Ishikawa (cell line): ENCODE measurements around the gene ZP3.

ENCODE experiments used
- CEBPB ChIP-seq: IDR thresholded peaks from 2 replicates; pipeline ENCODE4 v1.6.1; 2012
- CREB1 ChIP-seq: IDR thresholded peaks from 2 replicates; pipeline ENCODE4 v1.6.1; 2012; ENCODE audit warnings: low read depth
- EGR1 ChIP-seq: IDR thresholded peaks from 2 replicates; pipeline ENCODE4 v1.6.1; 2012
- EP300 ChIP-seq: IDR thresholded peaks from 2 replicates; pipeline ENCODE4 v1.6.1; 2012; ENCODE audit warnings: borderline replicate concordance
- FOXM1 ChIP-seq: IDR thresholded peaks from 2 replicates; pipeline ENCODE4 v1.6.1; 2012; ENCODE audit warnings: low read depth, borderline replicate concordance
- NFIC ChIP-seq: IDR thresholded peaks from 2 replicates; pipeline ENCODE4 v1.6.1; 2012
- RAD21 ChIP-seq: IDR thresholded peaks from 2 replicates; pipeline ENCODE4 v1.6.1; 2012; ENCODE audit warnings: low read depth
- TAF1 ChIP-seq: IDR thresholded peaks from 2 replicates; pipeline ENCODE4 v1.6.1; 2012; ENCODE audit warnings: low read depth, mild to moderate bottlenecking
- TCF12 ChIP-seq: IDR thresholded peaks from 2 replicates; pipeline ENCODE4 v1.6.1; 2012; ENCODE audit warnings: low read depth
- TEAD4 ChIP-seq: IDR thresholded peaks from 2 replicates; pipeline ENCODE4 v1.6.1; 2012
- YY1 ChIP-seq: IDR thresholded peaks from 2 replicates; pipeline ENCODE4 v1.6.1; 2012; ENCODE audit warnings: low read depth
- ZBTB7A ChIP-seq: IDR thresholded peaks from 2 replicates; pipeline ENCODE4 v1.6.1; 2012; ENCODE audit warnings: low read depth
- TF ChIP-seq, protein P1 (sequence below): IDR thresholded peaks from 2 replicates; pipeline ENCODE4 v1.6.1; 2012
- TF ChIP-seq, protein P2 (sequence below): IDR thresholded peaks from 2 replicates; pipeline ENCODE4 v1.6.1; 2012
- TF ChIP-seq, protein P3 (sequence below): IDR thresholded peaks from 2 replicates; pipeline ENCODE4 v1.6.1; 2012; ENCODE audit warnings: low read depth, mild to moderate bottlenecking

The ZP3 gene

DNA sequence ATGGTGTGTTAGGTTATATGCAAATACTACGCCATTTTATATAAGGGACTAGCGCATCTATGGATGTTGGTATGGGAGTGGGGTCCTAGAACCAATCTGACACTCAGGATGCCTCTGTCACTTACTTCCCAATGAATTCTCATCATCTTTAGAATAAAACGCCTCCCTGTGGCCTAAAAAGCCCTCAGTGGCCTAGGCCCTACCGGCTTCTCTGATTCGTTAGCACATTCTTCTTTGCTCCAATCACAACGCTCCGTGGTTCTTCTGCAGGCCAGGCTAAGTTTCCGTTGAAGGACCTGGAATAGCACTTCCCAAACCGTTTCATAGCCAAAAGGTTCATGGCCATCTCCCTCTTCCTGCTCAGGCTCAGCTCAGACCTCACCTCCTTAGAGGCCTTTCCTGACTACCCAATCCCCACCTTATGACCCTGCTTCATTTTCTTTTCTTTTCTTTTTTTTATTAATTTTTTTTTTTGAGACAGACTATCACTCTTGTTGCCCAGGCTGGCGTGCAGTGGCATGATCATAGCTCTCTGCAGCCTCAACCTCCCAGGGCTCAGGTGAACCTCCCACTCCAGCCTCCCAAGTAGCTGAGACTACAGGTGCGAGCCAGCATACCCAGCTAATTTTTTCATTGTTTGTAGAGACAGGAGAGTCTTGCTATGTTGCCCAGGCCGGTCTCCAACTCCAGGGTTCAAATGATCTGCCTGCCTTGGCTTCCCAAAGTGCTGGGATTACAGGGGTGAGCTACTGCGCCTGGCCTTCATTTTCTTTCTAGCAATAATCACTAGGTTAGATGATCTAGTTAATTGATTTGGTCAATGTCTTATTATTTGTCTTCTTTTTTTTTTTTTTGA lies 41.4 kb upstream of the ZP3 start:
- TF ChIP-seq EGR1, result no peak
- no peak for TF ChIP-seq FOXM1
- TF ChIP-seq EP300, result no peak
- no peak for TF ChIP-seq RAD21
- TF ChIP-seq, protein P1, sequence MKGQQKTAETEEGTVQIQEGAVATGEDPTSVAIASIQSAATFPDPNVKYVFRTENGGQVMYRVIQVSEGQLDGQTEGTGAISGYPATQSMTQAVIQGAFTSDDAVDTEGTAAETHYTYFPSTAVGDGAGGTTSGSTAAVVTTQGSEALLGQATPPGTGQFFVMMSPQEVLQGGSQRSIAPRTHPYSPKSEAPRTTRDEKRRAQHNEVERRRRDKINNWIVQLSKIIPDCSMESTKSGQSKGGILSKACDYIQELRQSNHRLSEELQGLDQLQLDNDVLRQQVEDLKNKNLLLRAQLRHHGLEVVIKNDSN, result no peak
- TF ChIP-seq, protein P2, sequence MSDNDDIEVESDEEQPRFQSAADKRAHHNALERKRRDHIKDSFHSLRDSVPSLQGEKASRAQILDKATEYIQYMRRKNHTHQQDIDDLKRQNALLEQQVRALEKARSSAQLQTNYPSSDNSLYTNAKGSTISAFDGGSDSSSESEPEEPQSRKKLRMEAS, result no peak
- TF ChIP-seq ZBTB7A, result no peak
- TF ChIP-seq TEAD4, result no peak
- no peak for TF ChIP-seq YY1
- no peak for TF ChIP-seq CEBPB
- TF ChIP-seq TAF1, result no peak
- TF ChIP-seq NFIC, result no peak

DNA sequence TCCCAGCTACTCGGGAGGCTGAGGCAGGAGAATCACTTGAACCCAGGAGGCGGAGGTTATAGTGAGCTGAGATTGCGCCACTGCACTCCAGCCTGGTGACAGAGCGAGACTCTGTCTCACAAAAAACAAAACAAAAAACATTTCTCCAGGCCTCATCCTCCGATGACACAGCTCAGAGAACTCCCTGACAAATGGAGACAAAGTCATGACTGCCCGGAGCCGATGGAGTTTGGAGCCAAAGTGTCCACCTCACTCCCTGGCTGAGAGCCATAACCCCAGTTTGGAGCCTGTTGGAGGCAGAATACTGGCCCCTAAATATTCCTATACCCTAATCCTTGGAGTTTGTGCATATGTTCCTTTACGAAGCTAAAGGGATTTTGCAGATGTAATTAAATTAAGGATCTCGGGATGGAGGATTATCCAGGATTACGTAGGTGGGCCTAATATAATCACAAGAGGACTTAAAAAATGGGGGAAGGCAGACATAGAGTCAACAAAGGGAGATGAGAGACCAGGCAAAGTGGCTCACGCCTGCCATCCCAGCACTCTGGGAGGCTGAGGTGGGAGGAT lies 38.0 kb upstream of the ZP3 start:
- TF ChIP-seq YY1, result no peak
- no peak for TF ChIP-seq TAF1
- TF ChIP-seq FOXM1, result no peak
- no peak for TF ChIP-seq TCF12
- no peak for TF ChIP-seq CEBPB
- TF ChIP-seq EP300, result no peak
- TF ChIP-seq RAD21, result no peak
- TF ChIP-seq, protein P1, result no peak
- TF ChIP-seq NFIC, result no peak
- TF ChIP-seq, protein P2, result no peak
- TF ChIP-seq, protein P3, sequence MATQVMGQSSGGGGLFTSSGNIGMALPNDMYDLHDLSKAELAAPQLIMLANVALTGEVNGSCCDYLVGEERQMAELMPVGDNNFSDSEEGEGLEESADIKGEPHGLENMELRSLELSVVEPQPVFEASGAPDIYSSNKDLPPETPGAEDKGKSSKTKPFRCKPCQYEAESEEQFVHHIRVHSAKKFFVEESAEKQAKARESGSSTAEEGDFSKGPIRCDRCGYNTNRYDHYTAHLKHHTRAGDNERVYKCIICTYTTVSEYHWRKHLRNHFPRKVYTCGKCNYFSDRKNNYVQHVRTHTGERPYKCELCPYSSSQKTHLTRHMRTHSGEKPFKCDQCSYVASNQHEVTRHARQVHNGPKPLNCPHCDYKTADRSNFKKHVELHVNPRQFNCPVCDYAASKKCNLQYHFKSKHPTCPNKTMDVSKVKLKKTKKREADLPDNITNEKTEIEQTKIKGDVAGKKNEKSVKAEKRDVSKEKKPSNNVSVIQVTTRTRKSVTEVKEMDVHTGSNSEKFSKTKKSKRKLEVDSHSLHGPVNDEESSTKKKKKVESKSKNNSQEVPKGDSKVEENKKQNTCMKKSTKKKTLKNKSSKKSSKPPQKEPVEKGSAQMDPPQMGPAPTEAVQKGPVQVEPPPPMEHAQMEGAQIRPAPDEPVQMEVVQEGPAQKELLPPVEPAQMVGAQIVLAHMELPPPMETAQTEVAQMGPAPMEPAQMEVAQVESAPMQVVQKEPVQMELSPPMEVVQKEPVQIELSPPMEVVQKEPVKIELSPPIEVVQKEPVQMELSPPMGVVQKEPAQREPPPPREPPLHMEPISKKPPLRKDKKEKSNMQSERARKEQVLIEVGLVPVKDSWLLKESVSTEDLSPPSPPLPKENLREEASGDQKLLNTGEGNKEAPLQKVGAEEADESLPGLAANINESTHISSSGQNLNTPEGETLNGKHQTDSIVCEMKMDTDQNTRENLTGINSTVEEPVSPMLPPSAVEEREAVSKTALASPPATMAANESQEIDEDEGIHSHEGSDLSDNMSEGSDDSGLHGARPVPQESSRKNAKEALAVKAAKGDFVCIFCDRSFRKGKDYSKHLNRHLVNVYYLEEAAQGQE, result no peak
- no peak for TF ChIP-seq EGR1
- TF ChIP-seq CREB1, result no peak

DNA sequence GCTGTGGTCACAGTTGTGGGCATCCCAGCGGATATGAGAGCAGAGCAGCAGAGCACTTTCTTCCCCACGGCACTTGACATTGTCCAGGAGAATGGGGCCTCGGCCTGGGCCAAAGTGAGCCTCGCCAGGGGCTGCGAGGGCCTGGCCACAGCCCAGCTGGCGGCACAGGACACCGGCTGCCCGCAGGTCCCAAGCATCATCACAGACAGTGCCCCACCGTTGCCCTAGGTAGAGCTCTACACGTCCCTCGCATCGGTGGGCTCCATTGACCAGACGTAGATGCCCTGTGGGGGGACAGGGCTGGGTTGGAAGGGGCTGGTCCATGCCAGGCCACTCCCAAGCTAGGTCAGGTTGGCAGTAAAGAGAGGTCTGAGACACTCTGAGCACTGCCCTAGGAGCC lies 34.7 kb upstream of the ZP3 start:
- TF ChIP-seq EGR1, result no peak
- TF ChIP-seq, protein P3, result no peak
- TF ChIP-seq CREB1, result no peak
- no peak for TF ChIP-seq FOXM1
- TF ChIP-seq, protein P2, result no peak
- TF ChIP-seq RAD21, result no peak
- no peak for TF ChIP-seq EP300
- no peak for TF ChIP-seq TEAD4
- TF ChIP-seq TAF1, result no peak
- TF ChIP-seq, protein P1, result no peak
- no peak for TF ChIP-seq NFIC
- TF ChIP-seq CEBPB, result no peak
- no peak for TF ChIP-seq ZBTB7A
- no peak for TF ChIP-seq YY1
- no peak for TF ChIP-seq TCF12

DNA sequence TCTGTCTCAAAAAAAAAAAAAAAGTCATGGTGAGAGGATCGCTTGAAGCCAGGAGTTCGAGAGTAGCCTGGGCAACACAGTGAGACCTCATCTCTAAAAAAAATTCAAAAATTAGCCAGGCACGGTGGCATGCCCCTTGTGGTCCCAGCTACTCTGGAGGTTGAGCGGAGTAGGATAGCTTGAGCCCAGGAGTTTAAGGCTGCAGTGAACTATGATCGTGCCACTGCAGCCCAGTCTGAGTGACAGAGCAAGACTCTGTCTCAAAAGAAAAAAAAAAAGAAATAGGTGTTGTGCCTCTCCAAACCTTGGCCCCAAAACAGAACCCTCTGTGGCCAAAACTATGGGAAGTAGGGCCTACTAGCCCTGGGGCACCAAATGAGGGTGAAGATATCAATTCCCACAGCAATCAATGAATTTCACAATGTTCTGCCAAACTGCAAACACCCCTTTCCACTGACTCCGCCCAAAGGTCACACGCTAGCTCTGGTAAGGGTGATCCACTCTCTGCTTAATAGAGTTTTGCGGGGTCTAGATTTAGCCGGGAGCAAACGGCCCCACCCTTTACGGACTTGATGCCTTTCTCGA lies 32.1 kb upstream of the ZP3 start:
- TF ChIP-seq RAD21, result no peak
- no peak for TF ChIP-seq ZBTB7A
- no peak for TF ChIP-seq TEAD4
- no peak for TF ChIP-seq CREB1
- TF ChIP-seq, protein P2, result no peak
- no peak for TF ChIP-seq EP300
- no peak for TF ChIP-seq CEBPB
- no peak for TF ChIP-seq EGR1
- no peak for TF ChIP-seq FOXM1
- TF ChIP-seq, protein P3, result no peak
- no peak for TF ChIP-seq YY1
- TF ChIP-seq, protein P1, result no peak
- no peak for TF ChIP-seq NFIC
- no peak for TF ChIP-seq TAF1
